Astrocyte (in vitro differentiated cells and primary cell): Measurements from ENCODE around the gene SLC52A3. TPM values are rescaled to one million over a fixed set of nuclear protein-coding genes. Genes with fewer than 3 reads are reported as not detected.

Experiments used
- DNase-seq: peaks from one replicate; pipeline ENCODE4 v3.0.0-alpha.2; 2010; ENCODE audit warnings: low read depth
- FAIRE-seq: peaks from 2 replicates; lab custom pipeline; 2011; peaks lifted over from hg19 to GRCh38; lab: Jason Lieb, UNC
- H2AFZ ChIP-seq: 2 replicates; pipeline ENCODE4 v1.6.0; 2012; ENCODE audit warnings: low read depth, low read length, inconsistent platforms
- H3K27ac ChIP-seq: 2 replicates; pipeline ENCODE4 v1.5.1; 2011; ENCODE audit warnings: low read depth, low read length, inconsistent platforms
- H3K27me3 ChIP-seq: 2 replicates; pipeline ENCODE4 v1.6.0; 2011; ENCODE audit warnings: low read length, inconsistent platforms; ENCODE audit not compliant: insufficient read depth
- H3K36me3 ChIP-seq: 2 replicates; pipeline ENCODE4 v1.5.1; 2011; ENCODE audit warnings: low read length, inconsistent platforms; ENCODE audit not compliant: insufficient read depth
- H3K4me1 ChIP-seq: 2 replicates; pipeline ENCODE4 v1.5.1; 2011; ENCODE audit warnings: low read length, inconsistent platforms; ENCODE audit not compliant: insufficient read depth
- H3K4me2 ChIP-seq: 2 replicates; pipeline ENCODE4 v1.6.0; 2012; ENCODE audit warnings: low read length, inconsistent platforms
- H3K4me3 ChIP-seq: 2 replicates; pipeline ENCODE4 v1.5.1; 2011; ENCODE audit warnings: low read depth, mild to moderate bottlenecking, low read length, inconsistent platforms; ENCODE audit not compliant: insufficient read depth
- H3K79me2 ChIP-seq: 2 replicates; pipeline ENCODE4 v1.6.0; 2012; ENCODE audit warnings: mild to moderate bottlenecking, low read length, inconsistent platforms; ENCODE audit not compliant: insufficient read depth
- H3K9ac ChIP-seq: 2 replicates; pipeline ENCODE4 v1.6.0; 2012; ENCODE audit warnings: mild to moderate bottlenecking, low read length, inconsistent platforms
- H3K9me3 ChIP-seq: 2 replicates; pipeline ENCODE4 v1.5.1; 2012; ENCODE audit warnings: low read depth, mild to moderate bottlenecking, low read length, inconsistent platforms; ENCODE audit not compliant: insufficient read depth
- H4K20me1 ChIP-seq: 2 replicates; pipeline ENCODE4 v1.6.0; 2012; ENCODE audit warnings: low read length, inconsistent platforms; ENCODE audit not compliant: insufficient read depth
- H3K27ac Mint-ChIP-seq: one replicate; pipeline ENCODE4 v1.8.0; 2021; ENCODE audit warnings: mild to moderate bottlenecking, mixed read lengths; ENCODE audit not compliant: unreplicated experiment
- H3K27me3 Mint-ChIP-seq: one replicate; pipeline ENCODE4 v1.8.0; 2021; ENCODE audit warnings: low read depth, mixed read lengths; ENCODE audit not compliant: unreplicated experiment
- H3K36me3 Mint-ChIP-seq: one replicate; pipeline ENCODE4 v1.8.0; 2021; ENCODE audit warnings: low read depth, mixed read lengths; ENCODE audit not compliant: unreplicated experiment
- H3K4me1 Mint-ChIP-seq: one replicate; pipeline ENCODE4 v1.8.0; 2021; ENCODE audit warnings: low read depth, mixed read lengths; ENCODE audit not compliant: unreplicated experiment
- H3K4me3 Mint-ChIP-seq: one replicate; pipeline ENCODE4 v1.8.0; 2021; ENCODE audit warnings: mild to moderate bottlenecking, moderate library complexity, mixed read lengths; ENCODE audit not compliant: unreplicated experiment
- H3K9me3 Mint-ChIP-seq: one replicate; pipeline ENCODE4 v1.8.0; 2021; ENCODE audit warnings: mild to moderate bottlenecking, mixed read lengths; ENCODE audit not compliant: unreplicated experiment
- total RNA-seq: library from RNA; stranded (reverse); gene quantifications from 2 replicates; pipeline ENCODE4 v1.2.1, GENCODE V29; 2021
- TF ChIP-seq, protein P1 (sequence below): IDR thresholded peaks from 2 replicates; pipeline ENCODE4 v1.5.1; 2011; ENCODE audit warnings: low read depth, mild to moderate bottlenecking, inconsistent platforms, low read length, moderate library complexity; ENCODE audit not compliant: insufficient read depth

SLC52A3 gene
- total RNA-seq, 1 donor from 2014 or later = 0.09 TPM

DNA sequence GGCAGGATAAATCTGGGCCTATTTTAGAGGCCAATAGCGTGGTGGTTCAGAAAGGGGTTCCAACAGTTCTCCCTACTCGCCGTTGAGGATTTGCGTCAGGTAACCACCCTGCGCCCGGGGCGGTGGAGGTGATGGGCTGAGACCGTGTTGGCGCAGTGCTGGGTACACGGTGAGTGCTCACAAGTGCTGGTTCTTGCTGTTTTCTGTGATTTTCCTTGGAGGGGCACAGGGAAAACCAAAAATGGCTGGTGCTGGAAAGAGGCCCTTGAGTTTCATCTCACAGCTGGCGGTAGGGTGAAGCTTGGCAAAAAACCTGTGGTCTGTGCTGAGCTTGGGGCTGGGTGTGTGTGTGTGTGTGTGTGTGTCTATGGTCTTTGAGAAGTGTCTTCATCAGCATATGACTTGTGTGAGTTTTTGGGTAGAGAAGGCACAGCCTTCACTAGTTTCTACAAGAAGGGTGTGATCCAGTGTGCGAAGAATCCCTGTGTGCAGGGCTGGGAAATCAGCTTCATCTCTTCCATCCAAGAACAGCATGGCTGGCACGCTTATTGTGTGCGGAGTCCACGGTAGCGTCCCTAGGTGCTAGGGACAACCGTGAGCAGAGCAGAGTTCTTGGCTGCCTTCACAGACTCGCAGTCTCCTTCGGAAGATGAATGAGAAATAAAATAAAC lies 57.4 kb downstream of the SLC52A3 start:
- FAIRE-seq (no peak), DNase-seq (no peak)
- Histone ChIP-seq H3K4me2 (no peak overlapping the region), H3K36me3 (no peaks in the 10 kb centered on the region), H2AFZ (no peak overlapping the region), H3K9me3 (no peaks in the 10 kb centered on the region), H3K9ac (no peak overlapping the region), H3K4me3 (no peak overlapping the region), H3K27ac (no peak overlapping the region), H3K79me2 (no peaks in the 10 kb centered on the region), H3K27me3 (peaks cover 11% of the 10 kb centered on the region), H3K4me1 (no peaks in the 10 kb centered on the region), H4K20me1 (no peaks in the 10 kb centered on the region)
- Mint-ChIP-seq H3K4me1 (peaks cover 2% of the 10 kb centered on the region), H3K9me3 (peaks cover 13% of the 10 kb centered on the region), H3K4me3 (no peak overlapping the region), H3K36me3 (peaks cover 5% of the 10 kb centered on the region), H3K27ac (no peak overlapping the region), H3K27me3 (peaks cover 36% of the 10 kb centered on the region)
- TF ChIP-seq, protein P1, sequence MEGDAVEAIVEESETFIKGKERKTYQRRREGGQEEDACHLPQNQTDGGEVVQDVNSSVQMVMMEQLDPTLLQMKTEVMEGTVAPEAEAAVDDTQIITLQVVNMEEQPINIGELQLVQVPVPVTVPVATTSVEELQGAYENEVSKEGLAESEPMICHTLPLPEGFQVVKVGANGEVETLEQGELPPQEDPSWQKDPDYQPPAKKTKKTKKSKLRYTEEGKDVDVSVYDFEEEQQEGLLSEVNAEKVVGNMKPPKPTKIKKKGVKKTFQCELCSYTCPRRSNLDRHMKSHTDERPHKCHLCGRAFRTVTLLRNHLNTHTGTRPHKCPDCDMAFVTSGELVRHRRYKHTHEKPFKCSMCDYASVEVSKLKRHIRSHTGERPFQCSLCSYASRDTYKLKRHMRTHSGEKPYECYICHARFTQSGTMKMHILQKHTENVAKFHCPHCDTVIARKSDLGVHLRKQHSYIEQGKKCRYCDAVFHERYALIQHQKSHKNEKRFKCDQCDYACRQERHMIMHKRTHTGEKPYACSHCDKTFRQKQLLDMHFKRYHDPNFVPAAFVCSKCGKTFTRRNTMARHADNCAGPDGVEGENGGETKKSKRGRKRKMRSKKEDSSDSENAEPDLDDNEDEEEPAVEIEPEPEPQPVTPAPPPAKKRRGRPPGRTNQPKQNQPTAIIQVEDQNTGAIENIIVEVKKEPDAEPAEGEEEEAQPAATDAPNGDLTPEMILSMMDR = no peak

Other genes starting within 250 kb of the SLC52A3 start
- 226 and 237 TPM in 2 replicates for gene CSNK2A1, start 224.7 kb downstream of the SLC52A3 start, total RNA-seq
- not detected in 2 replicates for gene TCF15, start 158.2 kb downstream of the SLC52A3 start, total RNA-seq
- 15.9 and 17.7 TPM in 2 replicates for gene SRXN1, start 115.3 kb downstream of the SLC52A3 start, total RNA-seq
- gene SCRT2, start 92.7 kb downstream of the SLC52A3 start, total RNA-seq = not detected in 2 replicates
- 1.2 and 1.4 TPM in 2 replicates for gene FAM110A, start 65.2 kb upstream of the SLC52A3 start, total RNA-seq
- gene ANGPT4, start 147.8 kb upstream of the SLC52A3 start, total RNA-seq = 0.05 and 0.12 TPM in 2 replicates
- gene RSPO4, start 233.8 kb upstream of the SLC52A3 start, total RNA-seq = 0.34 and 0.99 TPM in 2 replicates